Anterior cingulate cortex (tissue), 58 donors: Measurements from ENCODE around the gene DLL3.

Source experiments
- DNase-seq, 58 donors: peaks; one replicate each; lab custom pipeline; 2025; lab: John Stamatoyannopoulos, UW

Gene DLL3

GRCh38 chr19:39550197-39550596 is 51.5 kb downstream of the DLL3 start:
- no peak for DNase-seq

DNA sequence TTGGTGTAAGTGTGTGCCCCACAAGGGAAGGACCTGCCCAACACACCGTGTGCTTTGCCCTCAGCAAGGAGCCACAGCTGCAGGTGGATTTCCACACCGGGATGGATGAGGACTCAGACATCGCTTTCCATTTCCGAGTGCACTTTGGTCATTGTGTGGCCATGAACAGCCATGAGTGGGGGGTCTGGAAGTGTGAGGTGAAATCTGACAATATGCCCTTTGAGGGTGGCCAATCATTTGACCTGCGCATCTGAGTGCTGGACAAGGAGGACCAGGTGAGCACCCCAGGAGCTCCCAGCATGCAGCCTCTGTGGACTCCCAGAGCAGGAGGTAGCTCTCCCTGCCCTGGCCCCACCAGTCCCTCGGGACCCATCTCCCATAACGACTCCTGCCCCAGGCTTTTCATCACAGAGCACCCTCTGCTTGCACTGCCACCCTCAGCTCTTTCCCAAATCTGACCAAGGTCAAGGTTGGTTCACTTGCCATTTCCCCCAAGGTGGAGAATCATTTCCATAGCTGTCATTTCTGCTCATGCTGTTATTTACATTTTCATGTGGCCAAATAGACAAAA is 54.4 kb downstream of the DLL3 start:
- no peak for DNase-seq

DNA sequence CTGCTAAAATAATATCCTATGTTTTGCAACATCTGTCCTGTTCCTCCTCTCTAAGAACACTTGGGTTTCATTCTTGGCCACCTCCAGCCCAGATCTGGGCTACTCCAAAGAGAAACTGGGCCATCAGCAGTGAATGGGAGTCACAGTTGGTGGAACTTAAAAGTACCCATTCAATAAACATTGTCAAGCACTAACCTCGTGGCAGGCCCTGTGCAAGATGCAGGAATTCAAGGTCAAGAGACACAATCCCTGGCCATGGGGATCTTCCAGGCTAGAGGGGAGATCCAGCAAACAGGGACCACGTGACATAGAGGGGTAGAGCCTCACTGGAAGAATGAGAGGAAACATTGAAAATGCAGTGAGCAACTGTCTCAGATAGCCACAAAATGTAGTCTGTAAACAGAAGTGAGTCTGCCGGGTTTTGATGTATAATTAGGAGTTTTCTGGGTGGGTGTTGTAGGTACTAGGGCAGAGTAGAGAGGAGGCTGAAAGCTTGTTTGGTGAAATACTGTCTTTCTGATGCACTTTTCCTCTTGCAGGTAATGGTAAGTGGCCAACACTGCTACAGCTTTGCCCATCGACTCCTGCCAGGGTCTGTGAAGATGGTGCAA is 56.1 kb downstream of the DLL3 start:
- DNase-seq = no peak

- no peak for DNase-seq
Measured at GRCh38 chr19:39555883-39556282, 57.1 kb downstream of the DLL3 start.
